Astrocyte of the spinal cord (primary cell): ENCODE results near the gene C4orf50.
"Not testable (repeated sequence)": the region's sequence is repeated elsewhere in the genome, so short reads cannot be mapped to it uniquely, and the experiment has no call there.

Experiments used
- DNase-seq: peaks from one replicate; pipeline ENCODE4 v3.0.0; 2011; ENCODE audit warnings: low read depth, low spot score
- H3K4me3 ChIP-seq: 2 replicates; pipeline ENCODE4 v1.5.1; 2011; ENCODE audit warnings: low read depth, mild to moderate bottlenecking, low read length, moderate library complexity
- CTCF ChIP-seq: IDR thresholded peaks from 2 replicates; pipeline ENCODE4 v1.5.1; 2012; ENCODE audit warnings: low read depth, mild to moderate bottlenecking, low read length, inconsistent platforms
- in situ Hi-C: cut with HindIII; loops from 2 replicates; pipeline ENCODE4 v1.10.0; 2017; ENCODE audit warnings: low sequenced_read_pairs

C4orf50 gene

GRCh38 chr4:5998333-5998936 is 19.8 kb downstream of the C4orf50 start:
- DNase-seq: peak; percentile 43
- in situ Hi-C loops: no loop called here
- no peak overlapping the region for H3K4me3 ChIP-seq
- TF ChIP-seq CTCF: peak; percentile 90

GRCh38 chr4:5996641-5997040 is 21.6 kb downstream of the C4orf50 start:
- DNase-seq: no peak
- no peak overlapping the region for H3K4me3 ChIP-seq
- no peak for TF ChIP-seq CTCF
- in situ Hi-C loops: no loop called here

GRCh38 chr4:5995901-5996623 is 22.2 kb downstream of the C4orf50 start:
- TF ChIP-seq CTCF: no peak
- DNase-seq: no peak
- in situ Hi-C loops: no loop called here
- no peak overlapping the region for H3K4me3 ChIP-seq

- in situ Hi-C loops: no loop called here
- no peak overlapping the region for H3K4me3 ChIP-seq
- DNase-seq: no peak
- TF ChIP-seq CTCF: no peak
Measured at GRCh38 chr4:5993876-5994811, 24.1 kb downstream of the C4orf50 start.

- in situ Hi-C loops, DNase-seq: not testable (repeated sequence)
Measured at GRCh38 chr4:5993346-5993745, 24.9 kb downstream of the C4orf50 start.

GRCh38 chr4:5992828-5993321 is 25.4 kb downstream of the C4orf50 start:
- no peak for TF ChIP-seq CTCF
- in situ Hi-C loops: no loop called here
- no peak for DNase-seq
- no peak overlapping the region for H3K4me3 ChIP-seq

More at GRCh38 chr4:5993346-5993745, 24.9 kb downstream of the C4orf50 start:
- not testable (repeated sequence) for H3K4me3 ChIP-seq
